Measurements from ENCODE around the gene PTPRD. TPM values are rescaled to one million over a fixed set of nuclear protein-coding genes. Genes with fewer than 3 reads are reported as not detected.

Gene PTPRD
- polyA plus RNA-seq, 1 experiment, result 0.39 TPM

DNA sequence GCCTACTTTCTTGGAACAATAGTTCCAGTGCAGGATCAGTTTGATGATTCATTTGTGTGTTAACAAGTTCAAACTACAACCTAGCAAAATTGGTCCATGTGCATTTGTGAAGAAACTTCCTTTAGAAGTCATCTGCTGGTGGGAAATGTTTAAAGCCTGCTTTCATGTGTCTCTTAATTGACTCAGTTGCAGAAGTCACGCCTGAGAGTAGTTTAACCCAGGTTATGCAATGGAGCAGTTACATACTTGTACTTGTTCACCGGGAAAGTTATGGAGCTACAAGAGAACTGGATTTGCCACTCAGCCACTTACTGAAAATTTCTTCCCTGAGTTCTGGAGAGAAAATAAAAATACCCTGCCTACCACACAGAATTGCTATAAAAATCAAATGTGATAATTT lies 1397.8 kb downstream of the PTPRD start:
- CTCF ChIA-PET, result no interaction called here
- no peaks in the 10 kb centered on the region for H3K27me3 ChIP-seq (ENCODE audit: control insufficient read depth, insufficient read depth, low read length)
- no peak overlapping the region for H3K4me3 ChIP-seq (ENCODE audit: low read depth, low read length)
- POLR2A ChIA-PET, result no interaction called here
- TF ChIP-seq, protein P1, sequence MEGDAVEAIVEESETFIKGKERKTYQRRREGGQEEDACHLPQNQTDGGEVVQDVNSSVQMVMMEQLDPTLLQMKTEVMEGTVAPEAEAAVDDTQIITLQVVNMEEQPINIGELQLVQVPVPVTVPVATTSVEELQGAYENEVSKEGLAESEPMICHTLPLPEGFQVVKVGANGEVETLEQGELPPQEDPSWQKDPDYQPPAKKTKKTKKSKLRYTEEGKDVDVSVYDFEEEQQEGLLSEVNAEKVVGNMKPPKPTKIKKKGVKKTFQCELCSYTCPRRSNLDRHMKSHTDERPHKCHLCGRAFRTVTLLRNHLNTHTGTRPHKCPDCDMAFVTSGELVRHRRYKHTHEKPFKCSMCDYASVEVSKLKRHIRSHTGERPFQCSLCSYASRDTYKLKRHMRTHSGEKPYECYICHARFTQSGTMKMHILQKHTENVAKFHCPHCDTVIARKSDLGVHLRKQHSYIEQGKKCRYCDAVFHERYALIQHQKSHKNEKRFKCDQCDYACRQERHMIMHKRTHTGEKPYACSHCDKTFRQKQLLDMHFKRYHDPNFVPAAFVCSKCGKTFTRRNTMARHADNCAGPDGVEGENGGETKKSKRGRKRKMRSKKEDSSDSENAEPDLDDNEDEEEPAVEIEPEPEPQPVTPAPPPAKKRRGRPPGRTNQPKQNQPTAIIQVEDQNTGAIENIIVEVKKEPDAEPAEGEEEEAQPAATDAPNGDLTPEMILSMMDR (IDR thresholded peaks at IDR 0.05; ENCODE audit: insufficient read depth, low read depth, low read length), result no peak
- no peak for DNase-seq (ENCODE audit: low read depth)
- H3K36me3 ChIP-seq (ENCODE audit: control insufficient read depth, insufficient read depth, low read length), result no peaks in the 10 kb centered on the region

DNA sequence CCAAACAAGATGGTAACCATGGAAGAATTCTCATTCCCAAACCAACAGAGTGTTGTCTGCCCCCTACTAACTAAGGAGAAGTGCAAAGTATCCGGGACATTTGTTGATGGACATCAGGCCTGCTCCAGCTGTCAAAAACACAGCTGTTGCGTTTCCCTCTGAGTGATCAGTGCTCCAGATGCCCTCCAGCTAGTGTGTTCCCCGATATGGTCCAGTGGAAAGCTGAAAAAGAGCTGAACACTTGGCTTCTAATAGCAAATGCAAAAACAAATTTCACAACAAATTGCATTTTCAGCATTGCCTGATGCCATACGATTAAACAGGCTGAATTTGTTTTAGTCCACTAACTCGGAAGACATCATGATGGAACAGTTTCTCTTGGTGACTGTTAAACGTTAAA lies 1398.7 kb downstream of the PTPRD start:
- Histone ChIP-seq H3K27me3 (ENCODE audit: control insufficient read depth, insufficient read depth, low read length) (no peaks in the 10 kb centered on the region), H3K36me3 (ENCODE audit: control insufficient read depth, insufficient read depth, low read length) (no peaks in the 10 kb centered on the region), H3K4me3 (ENCODE audit: low read depth, low read length) (no peak overlapping the region)
- TF ChIP-seq, protein P1 (IDR thresholded peaks at IDR 0.05; ENCODE audit: insufficient read depth, low read depth, low read length), result no peak
- ChIA-PET CTCF (no interaction called here), POLR2A (no interaction called here)
- DNase-seq (ENCODE audit: low read depth), result no peak

DNA sequence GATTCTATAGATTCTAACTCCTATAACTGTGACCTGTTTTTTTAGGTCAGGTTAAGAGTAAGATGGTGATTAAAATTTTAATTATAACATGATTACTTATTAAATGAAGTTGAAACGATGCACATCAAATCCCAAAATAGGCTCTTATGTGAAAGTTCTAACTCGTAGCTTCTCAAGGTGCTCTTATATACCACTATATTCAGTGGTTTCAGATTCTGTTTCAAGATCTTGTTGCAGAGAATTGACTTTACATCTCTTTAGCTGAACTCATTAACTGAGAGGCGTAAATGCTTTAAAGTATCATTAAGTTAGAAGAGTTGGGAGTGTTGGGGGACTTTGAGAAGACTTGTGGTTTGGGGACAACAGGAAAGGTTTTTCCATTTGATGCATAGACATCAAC lies 1399.8 kb downstream of the PTPRD start:
- CTCF ChIA-PET, result no interaction called here
- no peak overlapping the region for H3K4me3 ChIP-seq (ENCODE audit: low read depth, low read length)
- POLR2A ChIA-PET, result no interaction called here

DNA sequence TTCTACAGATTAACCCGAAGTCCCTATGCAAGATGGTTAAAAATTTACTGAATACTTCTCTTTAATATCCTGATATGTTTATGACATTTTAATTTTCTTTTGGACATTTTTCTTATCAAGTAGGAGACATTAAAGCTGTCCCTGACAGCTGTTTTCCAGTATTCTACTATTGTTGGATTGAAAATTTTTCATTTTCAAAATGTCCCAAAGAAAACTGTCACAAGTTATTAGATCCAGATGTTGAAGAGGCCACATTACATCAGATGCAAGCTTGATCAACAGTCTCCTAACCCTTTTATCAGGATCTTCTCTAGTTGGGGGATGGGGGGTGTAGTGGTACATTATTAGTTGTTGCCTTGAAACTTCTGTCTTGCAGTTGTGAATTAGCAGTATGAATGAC lies 1410.5 kb downstream of the PTPRD start:
- POLR2A ChIA-PET, result no interaction called here
- TF ChIP-seq, protein P1 (IDR thresholded peaks at IDR 0.05; ENCODE audit: insufficient read depth, low read depth, low read length), result no peak
- Histone ChIP-seq H3K4me3 (ENCODE audit: low read depth, low read length) (no peak overlapping the region), H3K36me3 (ENCODE audit: control insufficient read depth, insufficient read depth, low read length) (no peaks in the 10 kb centered on the region), H3K27me3 (ENCODE audit: control insufficient read depth, insufficient read depth, low read length) (no peaks in the 10 kb centered on the region)
- DNase-seq (ENCODE audit: low read depth), result no peak
- CTCF ChIA-PET, result no interaction called here

More for the DNA sequence above, 1399.8 kb downstream of the PTPRD start:
- no peaks in the 10 kb centered on the region for H3K36me3 ChIP-seq (ENCODE audit: control insufficient read depth, insufficient read depth, low read length)
- DNase-seq (ENCODE audit: low read depth), result no peak
- no peaks in the 10 kb centered on the region for H3K27me3 ChIP-seq (ENCODE audit: control insufficient read depth, insufficient read depth, low read length)
- TF ChIP-seq, protein P1 (IDR thresholded peaks at IDR 0.05; ENCODE audit: insufficient read depth, low read depth, low read length), result no peak

DNA sequence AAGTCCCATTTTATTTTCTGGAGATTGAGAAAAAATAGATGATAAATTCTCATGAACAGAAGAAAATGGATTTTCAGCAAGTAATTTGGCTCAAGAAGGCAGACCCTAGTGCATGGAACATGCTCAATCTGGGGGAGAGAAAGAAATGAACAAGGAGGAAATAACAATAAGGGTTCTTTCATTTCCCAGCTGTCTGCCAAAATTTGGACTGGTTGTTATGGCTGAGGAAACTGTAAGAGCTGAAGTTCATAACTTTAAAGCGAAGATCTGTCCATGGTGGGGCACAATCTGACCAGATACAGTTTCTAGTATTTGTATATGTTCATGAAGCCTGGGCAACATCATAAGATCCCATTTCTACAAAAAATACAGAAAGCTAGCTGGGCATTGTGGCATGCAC lies 1426.7 kb downstream of the PTPRD start:
- TF ChIP-seq, protein P1 (IDR thresholded peaks at IDR 0.05; ENCODE audit: insufficient read depth, low read depth, low read length), result no peak
- Histone ChIP-seq H3K36me3 (ENCODE audit: control insufficient read depth, insufficient read depth, low read length) (no peaks in the 10 kb centered on the region), H3K4me3 (ENCODE audit: low read depth, low read length) (no peak overlapping the region), H3K27me3 (ENCODE audit: control insufficient read depth, insufficient read depth, low read length) (no peaks in the 10 kb centered on the region)
- ChIA-PET CTCF (no interaction called here), POLR2A (no interaction called here)
- DNase-seq (ENCODE audit: low read depth), result no peak
